ENCODE data around the gene ZNF629.

GRCh38 chr16:30778549-30779244 is 8.3 kb downstream of the ZNF629 start:
- TF ChIP-seq EHMT2 (IDR thresholded peaks at IDR 0.05; ENCODE audit: low read depth), result no peak
- TF ChIP-seq TP53 (CRISPR knock-in tag; IDR thresholded peaks at IDR 0.05), result no peak
- TF ChIP-seq CHD2 (IDR thresholded peaks at IDR 0.05; ENCODE audit: low read length, partially characterized antibody), result no peak
- TF ChIP-seq CTCF (IDR thresholded peaks at IDR 0.05), result no peak
- TF ChIP-seq FOSB (CRISPR knock-in tag; IDR thresholded peaks at IDR 0.05), result no peak
- TF ChIP-seq RNF2 (IDR thresholded peaks at IDR 0.05; ENCODE audit: borderline replicate concordance, low read depth), result no peak
- TF ChIP-seq POLR2A (IDR thresholded peaks at IDR 0.05; ENCODE audit: low read length), result no peak
